Parathyroid adenoma (tissue), 2 donors: ENCODE measurements around the gene LIPC.

ENCODE experiments used
- H2AFZ ChIP-seq: fragments of 300-600 bp; sonication (generic); one replicate; pipeline ENCODE4 v1.7.0; 2017; ENCODE audit warnings: antibody characterized with exemption, mild to moderate bottlenecking
- H3K27ac ChIP-seq: fragments of 300-600 bp; sonication (generic); one replicate; pipeline ENCODE4 v1.7.0; 2017
- H3K27me3 ChIP-seq: fragments of 300-600 bp; sonication (generic); one replicate; pipeline ENCODE4 v1.7.0; 2017; ENCODE audit warnings: low read length; ENCODE audit not compliant: control insufficient read depth, insufficient read depth
- H3K36me3 ChIP-seq: fragments of 300-600 bp; sonication (generic); one replicate; pipeline ENCODE4 v1.7.0; 2017; ENCODE audit warnings: low read length; ENCODE audit not compliant: control insufficient read depth, insufficient read depth
- H3K4me1 ChIP-seq: fragments of 300-600 bp; sonication (generic); one replicate; pipeline ENCODE4 v1.7.0; 2017; ENCODE audit warnings: control low read depth
- H3K4me2 ChIP-seq: fragments of 300-600 bp; sonication (generic); one replicate; pipeline ENCODE4 v1.7.0; 2017; ENCODE audit warnings: low read length
- H3K4me3 ChIP-seq: fragments of 300-600 bp; sonication (generic); one replicate; pipeline ENCODE4 v1.7.0; 2017; ENCODE audit warnings: low read depth, low read length
- H3K79me2 ChIP-seq: fragments of 300-600 bp; sonication (generic); one replicate; pipeline ENCODE4 v1.7.0; 2017; ENCODE audit warnings: control low read depth
- H3K9ac ChIP-seq: fragments of 300-600 bp; sonication (generic); one replicate; pipeline ENCODE4 v1.7.0; 2017; ENCODE audit warnings: mild to moderate bottlenecking
- H3K9me3 ChIP-seq: fragments of 300-600 bp; sonication (generic); one replicate; pipeline ENCODE4 v1.7.0; 2017; ENCODE audit warnings: low read length; ENCODE audit not compliant: control insufficient read depth
- CTCF ChIP-seq: fragments of 300-600 bp; sonication (generic); IDR thresholded peaks from one replicate; pipeline ENCODE4 v1.7.0; 2017; ENCODE audit warnings: antibody characterized with exemption, mild to moderate bottlenecking
- donor health status: primary hyperparathyroidism.

Gene LIPC

GRCh38 chr15:58526647-58527192 lies 94.9 kb downstream of the LIPC start:
- TF ChIP-seq CTCF: no peak
- Histone ChIP-seq H3K36me3 (no peaks in the 10 kb centered on the region), H3K9me3 (no peaks in the 10 kb centered on the region), H3K9ac (no peak overlapping the region), H3K27me3 (no peaks in the 10 kb centered on the region), H3K4me2 (no peak overlapping the region), H3K4me3 (no peak overlapping the region), H3K79me2 (no peaks in the 10 kb centered on the region), H3K27ac (no peak overlapping the region), H3K4me1 (peaks cover 4% of the 10 kb centered on the region), H2AFZ (no peak overlapping the region)

- H2AFZ ChIP-seq: no peak overlapping the region
- no peaks in the 10 kb centered on the region for H3K36me3 ChIP-seq
- no peaks in the 10 kb centered on the region for H3K79me2 ChIP-seq
- H3K27ac ChIP-seq: no peak overlapping the region
- no peak for TF ChIP-seq CTCF
- no peak overlapping the region for H3K4me2 ChIP-seq
- H3K4me3 ChIP-seq: no peak overlapping the region
- H3K27me3 ChIP-seq: no peaks in the 10 kb centered on the region
- H3K9me3 ChIP-seq: no peaks in the 10 kb centered on the region
- H3K4me1 ChIP-seq: peaks cover 4% of the 10 kb centered on the region
- no peak overlapping the region for H3K9ac ChIP-seq
Measured at GRCh38 chr15:58527573-58528187, 95.9 kb downstream of the LIPC start.

- Histone ChIP-seq H3K4me3 (no peak overlapping the region), H3K36me3 (no peaks in the 10 kb centered on the region), H3K9me3 (no peaks in the 10 kb centered on the region), H3K27me3 (no peaks in the 10 kb centered on the region), H3K79me2 (no peaks in the 10 kb centered on the region), H2AFZ (no peak overlapping the region), H3K4me2 (no peak overlapping the region), H3K9ac (no peak overlapping the region), H3K4me1 (peaks cover 4% of the 10 kb centered on the region), H3K27ac (no peak overlapping the region)
- TF ChIP-seq CTCF: no peak
Measured at GRCh38 chr15:58528188-58528870, 96.5 kb downstream of the LIPC start.

- no peaks in the 10 kb centered on the region for H3K9me3 ChIP-seq
- H2AFZ ChIP-seq: no peak overlapping the region
- peaks cover 4% of the 10 kb centered on the region for H3K4me1 ChIP-seq
- no peaks in the 10 kb centered on the region for H3K36me3 ChIP-seq
- H3K9ac ChIP-seq: no peak overlapping the region
- no peak overlapping the region for H3K4me3 ChIP-seq
- H3K27ac ChIP-seq: no peak overlapping the region
- no peaks in the 10 kb centered on the region for H3K27me3 ChIP-seq
- no peak for TF ChIP-seq CTCF
- H3K4me2 ChIP-seq: no peak overlapping the region
- no peaks in the 10 kb centered on the region for H3K79me2 ChIP-seq
Measured at GRCh38 chr15:58529041-58529440, 97.2 kb downstream of the LIPC start.
